HEK293T (cell line): ENCODE measurements around the gene HSPA1A.

ENCODE experiments used
- BHLHE40 ChIP-seq: fragments of 450-650 bp; IDR thresholded peaks from 2 replicates; pipeline ENCODE4 v1.6.1; 2016; ENCODE audit warnings: mild to moderate bottlenecking, moderate library complexity, borderline replicate concordance
- CTBP1 ChIP-seq: fragments of 450-650 bp; IDR thresholded peaks from 2 replicates; pipeline ENCODE4 v1.6.1; 2016; ENCODE audit warnings: borderline replicate concordance
- ELF4 ChIP-seq: fragments of 450-650 bp; IDR thresholded peaks from 2 replicates; pipeline ENCODE4 v1.6.1; 2017; ENCODE audit warnings: antibody characterized with exemption
- FOXK2 ChIP-seq: fragments of 450-650 bp; IDR thresholded peaks from 2 replicates; pipeline ENCODE4 v1.6.1; 2016; ENCODE audit warnings: mild to moderate bottlenecking
- FOXM1 ChIP-seq: fragments of 450-650 bp; IDR thresholded peaks from 2 replicates; pipeline ENCODE4 v1.6.1; 2017; ENCODE audit warnings: mild to moderate bottlenecking, borderline replicate concordance
- LEF1 ChIP-seq: fragments of 450-650 bp; IDR thresholded peaks from 2 replicates; pipeline ENCODE4 v1.6.1; 2017; ENCODE audit warnings: mild to moderate bottlenecking, borderline replicate concordance
- NFRKB ChIP-seq: fragments of 450-650 bp; IDR thresholded peaks from 2 replicates; pipeline ENCODE4 v1.6.1; 2016; ENCODE audit warnings: mild to moderate bottlenecking, moderate library complexity
- PKNOX1 ChIP-seq: fragments of 450-650 bp; IDR thresholded peaks from 2 replicates; pipeline ENCODE4 v1.6.1; 2016
- SP1 ChIP-seq: fragments of 450-650 bp; IDR thresholded peaks from 2 replicates; pipeline ENCODE4 v1.6.1; 2017
- SUZ12 ChIP-seq: fragments of 450-650 bp; IDR thresholded peaks from 2 replicates; pipeline ENCODE4 v1.6.1; 2016; ENCODE audit warnings: mild to moderate bottlenecking
- TARDBP ChIP-seq: fragments of 450-650 bp; IDR thresholded peaks from 2 replicates; pipeline ENCODE4 v1.6.1; 2016

- no peak for TF ChIP-seq PKNOX1
- no peak for TF ChIP-seq CTBP1
- no peak for TF ChIP-seq SP1
- TF ChIP-seq FOXM1, result no peak
- TF ChIP-seq FOXK2, result no peak
- TF ChIP-seq TARDBP, result no peak
- TF ChIP-seq ELF4, result no peak
- no peak for TF ChIP-seq NFRKB
- TF ChIP-seq LEF1, result no peak
- no peak for TF ChIP-seq BHLHE40
- no peak for TF ChIP-seq SUZ12
Measured at GRCh38 chr6:31822036-31822821, 6.9 kb downstream of the HSPA1A start.
